ENCODE data around the gene PRSS12.
A peak's percentile ranks its signal among the peaks of the same experiment; 100 is the strongest.
"Not testable (repeated sequence)": the region's sequence is repeated elsewhere in the genome, so short reads cannot be mapped to it uniquely, and the experiment has no call there.

PRSS12 gene

GRCh38 chr4:118352843-118353533 is at the start of gene PRSS12:
Gene PRSS12, minus strand, starts transcription at chr4:118353003. Its CDS starts 283 bp downstream, at chr4:118352720.
- DNase-seq = peak; percentile 22

GRCh38 chr4:118400356-118400755 is 47.6 kb upstream of the PRSS12 start:
- DNase-seq = no peak

- DNase-seq = not testable (repeated sequence)
These were observed 47.1 kb upstream of the PRSS12 start for GRCh38 chr4:118399883-118400282.

- no peak for DNase-seq
These were observed 45.7 kb upstream of the PRSS12 start for GRCh38 chr4:118398226-118399090.

GRCh38 chr4:118397623-118397979 is 44.8 kb upstream of the PRSS12 start:
- DNase-seq = peak; percentile 27

GRCh38 chr4:118396881-118397622 is 44.2 kb upstream of the PRSS12 start:
- DNase-seq = no peak

- DNase-seq = no peak
These were observed 42.3 kb upstream of the PRSS12 start for GRCh38 chr4:118395057-118395644.

DNA sequence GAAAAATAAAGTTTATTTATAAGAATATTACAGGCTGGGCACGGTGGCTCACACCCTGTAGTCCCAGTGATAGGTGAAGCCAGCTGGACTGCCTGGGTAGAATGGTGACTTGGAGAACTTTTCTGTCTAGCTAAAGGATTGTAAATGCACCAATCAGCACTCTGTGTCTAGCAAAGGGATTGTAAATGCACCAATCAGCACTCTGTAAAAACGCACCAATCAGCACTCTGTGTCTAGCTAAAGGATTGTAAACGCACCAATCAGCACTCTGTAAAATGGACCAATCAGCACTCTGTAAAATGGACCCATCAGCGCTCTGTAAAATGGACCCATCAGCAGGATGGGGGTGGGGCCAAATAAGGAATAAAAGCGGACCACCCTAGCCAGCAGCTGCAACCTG is 39.7 kb upstream of the PRSS12 start:
- not testable (repeated sequence) for DNase-seq

DNA sequence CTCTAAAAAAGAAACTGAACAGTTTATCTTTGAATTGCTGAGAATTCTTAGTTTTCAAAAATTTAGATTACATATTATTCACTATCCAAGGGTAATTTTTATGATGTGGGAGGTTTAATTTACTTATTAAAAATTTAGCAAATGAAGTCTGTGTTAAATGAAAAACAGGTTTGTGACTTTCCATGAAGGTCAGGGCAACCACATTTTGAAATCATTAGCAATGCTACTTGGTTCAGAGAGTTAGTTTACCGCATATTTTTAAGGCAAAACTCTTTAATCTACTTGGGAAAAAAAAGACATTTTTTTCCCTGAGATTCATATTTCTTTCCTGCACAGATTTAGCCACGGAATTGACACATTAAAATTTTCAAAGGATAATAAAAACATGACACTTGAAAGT is 37.3 kb upstream of the PRSS12 start:
- no peak for DNase-seq

DNA sequence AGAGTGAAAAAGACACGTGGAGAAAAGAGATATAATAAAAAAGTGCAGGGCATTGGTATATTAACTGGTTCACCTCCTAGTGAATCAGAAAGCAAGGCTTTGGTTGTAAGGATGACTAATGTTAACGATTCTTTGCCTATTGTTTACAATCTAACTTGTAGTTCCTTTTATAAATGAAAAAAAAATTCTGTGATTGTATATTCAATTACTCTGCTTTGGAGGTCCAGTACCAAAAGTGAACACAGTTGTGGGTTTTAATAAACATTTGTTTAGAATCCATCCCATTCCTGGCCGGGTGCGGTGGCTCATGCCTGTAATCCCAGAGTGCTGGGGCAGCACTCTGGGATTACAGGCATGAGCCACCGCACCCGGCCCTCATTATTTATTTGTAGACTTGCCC is 36.9 kb upstream of the PRSS12 start:
- no peak for DNase-seq

DNA sequence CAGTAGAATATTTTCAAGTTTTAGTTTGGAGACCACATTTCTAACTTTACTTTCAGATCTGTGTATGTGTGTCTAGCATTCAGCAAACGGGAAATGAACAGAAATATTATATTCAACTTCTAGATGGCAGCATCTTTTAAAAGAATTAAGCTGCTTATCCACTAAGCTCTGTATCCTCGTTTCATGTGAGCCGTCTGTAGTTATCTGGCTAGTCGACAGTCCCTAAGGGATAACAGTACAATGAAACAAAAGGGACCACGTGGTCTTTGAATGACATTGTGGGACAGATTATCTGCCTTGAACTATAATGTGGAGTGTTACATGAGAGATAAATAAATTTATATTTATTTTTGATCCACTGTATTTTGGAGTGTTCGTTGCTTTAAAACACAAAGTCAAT is 35.8 kb upstream of the PRSS12 start:
- no peak for DNase-seq

GRCh38 chr4:118381902-118382301 is 29.1 kb upstream of the PRSS12 start:
- DNase-seq = no peak

DNA sequence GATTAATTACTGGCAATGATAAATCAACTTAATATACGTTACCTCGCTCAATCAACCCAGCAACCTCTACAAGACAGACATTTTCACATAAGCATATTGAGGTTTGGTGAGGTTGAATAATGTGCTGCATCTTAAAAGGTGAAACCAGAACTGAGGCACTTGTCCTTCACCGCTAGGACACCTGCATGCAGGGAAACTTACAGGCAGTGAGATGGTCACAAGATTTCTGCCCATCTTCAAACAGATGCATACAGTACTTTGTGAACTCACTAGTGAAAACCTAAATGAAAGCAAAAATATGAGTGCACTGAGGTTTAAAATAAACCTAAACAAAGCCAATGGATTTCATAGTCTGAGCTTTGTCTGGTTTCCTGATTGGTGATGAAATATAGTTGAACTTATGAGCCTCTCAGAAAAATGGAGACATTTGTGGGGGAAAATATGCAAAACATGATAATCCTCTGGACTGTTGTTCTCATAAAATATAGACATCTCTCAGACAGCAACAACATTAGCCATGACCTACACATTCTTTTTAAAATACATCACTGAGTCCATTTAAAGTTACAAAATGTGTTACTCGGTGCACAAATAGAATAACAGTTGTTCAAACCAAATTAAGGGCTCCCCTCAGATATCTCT is 20.9 kb upstream of the PRSS12 start:
- no peak for DNase-seq

- DNase-seq = no peak
These were observed 19.4 kb upstream of the PRSS12 start for GRCh38 chr4:118372251-118372650.

- no peak for DNase-seq
These were observed 16.4 kb upstream of the PRSS12 start for GRCh38 chr4:118369231-118369630.

- no peak for DNase-seq
These were observed 15.1 kb upstream of the PRSS12 start for GRCh38 chr4:118367872-118368271.

DNA sequence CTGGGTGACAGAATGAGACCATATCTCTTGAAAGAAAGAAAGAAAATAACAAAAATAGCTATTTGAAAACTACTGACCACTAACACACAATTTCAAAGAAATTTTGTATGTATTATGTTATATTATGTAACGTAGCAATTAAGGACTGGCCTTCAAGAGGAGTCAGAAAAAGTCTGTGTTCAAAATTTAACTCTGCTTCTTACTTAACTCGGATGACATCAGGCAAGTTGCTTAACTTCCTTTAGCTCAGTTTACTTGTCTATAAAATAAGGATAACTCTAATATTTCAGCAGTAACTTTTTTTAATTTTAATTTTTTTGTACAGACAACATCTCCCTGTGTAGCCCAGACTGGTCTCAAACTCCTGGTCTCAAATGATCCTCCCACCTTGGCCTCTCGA is 14.6 kb upstream of the PRSS12 start:
- DNase-seq = no peak

DNA sequence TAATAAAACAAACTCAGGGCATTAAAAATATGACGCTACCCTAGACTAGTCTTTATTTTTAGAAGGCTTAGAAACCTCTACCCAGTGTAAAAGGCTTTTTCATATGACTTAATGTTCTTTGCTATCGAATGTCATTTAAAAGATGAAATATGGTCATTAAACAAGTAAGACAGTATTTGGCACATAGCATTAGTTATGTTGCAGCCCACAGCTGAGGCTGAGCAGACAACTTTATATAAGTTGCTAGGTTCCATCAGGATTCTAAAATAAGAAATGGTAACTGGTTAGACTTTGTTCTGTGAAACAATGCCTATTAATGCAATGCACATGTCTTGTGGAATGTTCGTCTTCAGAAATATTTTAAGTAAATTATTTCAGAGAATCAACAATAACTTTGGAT is 10.4 kb upstream of the PRSS12 start:
- DNase-seq = no peak

- no peak for DNase-seq
These were observed 8.4 kb upstream of the PRSS12 start for GRCh38 chr4:118361192-118361591.

- no peak for DNase-seq
These were observed 7.3 kb upstream of the PRSS12 start for GRCh38 chr4:118360106-118360505.

GRCh38 chr4:118357601-118358000 is 4.8 kb upstream of the PRSS12 start:
- no peak for DNase-seq

- DNase-seq = no peak
These were observed 3.9 kb upstream of the PRSS12 start for GRCh38 chr4:118356731-118357130.

GRCh38 chr4:118356111-118356510 is 3.3 kb upstream of the PRSS12 start:
- no peak for DNase-seq

Data from NCI-H446 treated with DMSO at 0.1 percent for 48 hours (cell line).